ENCODE measurements around the gene RRP8.

DNA sequence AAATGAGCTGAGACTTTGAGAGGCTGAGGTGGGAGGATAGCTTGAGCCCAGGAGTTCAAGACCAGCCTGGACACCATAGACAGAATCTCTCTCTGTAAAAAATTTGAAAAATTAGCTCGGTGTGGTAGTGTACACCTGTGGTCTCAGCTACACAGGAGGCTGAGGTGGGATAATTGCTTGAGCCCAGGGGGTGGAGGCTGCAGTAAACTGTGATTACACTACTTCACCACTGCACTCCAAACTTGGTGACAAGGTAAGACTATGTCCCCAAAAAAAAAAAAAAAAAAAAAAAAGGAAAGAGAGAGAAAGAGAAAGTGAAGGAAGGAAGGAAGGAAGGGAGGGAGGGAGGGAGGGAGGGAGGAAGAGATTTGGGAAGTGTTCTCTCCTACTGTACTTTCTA is 25.3 kb downstream of the RRP8 start:
- TF ChIP-seq, protein P1, sequence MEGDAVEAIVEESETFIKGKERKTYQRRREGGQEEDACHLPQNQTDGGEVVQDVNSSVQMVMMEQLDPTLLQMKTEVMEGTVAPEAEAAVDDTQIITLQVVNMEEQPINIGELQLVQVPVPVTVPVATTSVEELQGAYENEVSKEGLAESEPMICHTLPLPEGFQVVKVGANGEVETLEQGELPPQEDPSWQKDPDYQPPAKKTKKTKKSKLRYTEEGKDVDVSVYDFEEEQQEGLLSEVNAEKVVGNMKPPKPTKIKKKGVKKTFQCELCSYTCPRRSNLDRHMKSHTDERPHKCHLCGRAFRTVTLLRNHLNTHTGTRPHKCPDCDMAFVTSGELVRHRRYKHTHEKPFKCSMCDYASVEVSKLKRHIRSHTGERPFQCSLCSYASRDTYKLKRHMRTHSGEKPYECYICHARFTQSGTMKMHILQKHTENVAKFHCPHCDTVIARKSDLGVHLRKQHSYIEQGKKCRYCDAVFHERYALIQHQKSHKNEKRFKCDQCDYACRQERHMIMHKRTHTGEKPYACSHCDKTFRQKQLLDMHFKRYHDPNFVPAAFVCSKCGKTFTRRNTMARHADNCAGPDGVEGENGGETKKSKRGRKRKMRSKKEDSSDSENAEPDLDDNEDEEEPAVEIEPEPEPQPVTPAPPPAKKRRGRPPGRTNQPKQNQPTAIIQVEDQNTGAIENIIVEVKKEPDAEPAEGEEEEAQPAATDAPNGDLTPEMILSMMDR (IDR thresholded peaks at IDR 0.05) = no peak
- TF ChIP-seq POLR2A (IDR thresholded peaks at IDR 0.05) = no peak
